HG03095 (cell line): ENCODE data around the gene DROSHA.
"Not testable (repeated sequence)": the region's sequence is repeated elsewhere in the genome, so short reads cannot be mapped to it uniquely, and the experiment has no call there.

Experiments used
- ATAC-seq: cut with Tn5 transposase; IDR thresholded peaks from one replicate; pipeline ENCODE4 v1.9.1; 2021; ENCODE audit warnings: moderate library complexity; ENCODE audit not compliant: unreplicated experiment

Gene DROSHA

GRCh38 chr5:31385774-31386537 lies 145.9 kb downstream of the DROSHA start:
- no peak for ATAC-seq

GRCh38 chr5:31383734-31384133 lies 148.2 kb downstream of the DROSHA start:
- ATAC-seq: no peak

GRCh38 chr5:31382051-31382878 lies 149.6 kb downstream of the DROSHA start:
- peak; percentile 77 for ATAC-seq

GRCh38 chr5:31381299-31381698 lies 150.6 kb downstream of the DROSHA start:
- no peak for ATAC-seq

GRCh38 chr5:31380049-31380448 lies 151.8 kb downstream of the DROSHA start:
- ATAC-seq: no peak

- no peak for ATAC-seq
These were observed 153.1 kb downstream of the DROSHA start for GRCh38 chr5:31378838-31379237.

- ATAC-seq: no peak
These were observed 153.8 kb downstream of the DROSHA start for GRCh38 chr5:31378136-31378535.

- no peak for ATAC-seq
These were observed 154.5 kb downstream of the DROSHA start for GRCh38 chr5:31377274-31377946.

GRCh38 chr5:31375999-31376720 lies 155.7 kb downstream of the DROSHA start:
- no peak for ATAC-seq

GRCh38 chr5:31372124-31372523 lies 159.8 kb downstream of the DROSHA start:
- ATAC-seq: no peak

GRCh38 chr5:31366941-31367340 lies 165.0 kb downstream of the DROSHA start:
- ATAC-seq: no peak

GRCh38 chr5:31365776-31366175 lies 166.1 kb downstream of the DROSHA start:
- ATAC-seq: no peak

- ATAC-seq: no peak
These were observed 166.8 kb downstream of the DROSHA start for GRCh38 chr5:31364881-31365636.

- ATAC-seq: no peak
These were observed 168.8 kb downstream of the DROSHA start for GRCh38 chr5:31362931-31363568.

GRCh38 chr5:31362529-31362900 lies 169.4 kb downstream of the DROSHA start:
- no peak for ATAC-seq

GRCh38 chr5:31361704-31362528 lies 170.0 kb downstream of the DROSHA start:
- not testable (repeated sequence) for ATAC-seq

GRCh38 chr5:31361234-31361633 lies 170.7 kb downstream of the DROSHA start:
- no peak for ATAC-seq

- ATAC-seq: no peak
These were observed 172.1 kb downstream of the DROSHA start for GRCh38 chr5:31359839-31360238.

GRCh38 chr5:31357038-31357437 lies 174.9 kb downstream of the DROSHA start:
- ATAC-seq: no peak
